HUDEP-2 (cell line): ENCODE results near the gene ORM2.

Experiments used
- DNase-seq, 76 experiments: peaks; one replicate each; lab custom pipeline; 2025; ENCODE audit not compliant: unreplicated experiment in 76 of 76; lab: John Stamatoyannopoulos, UW

Gene ORM2

GRCh38 chr9:114291886-114292590 lies 37.6 kb upstream of the ORM2 start:
- no peak for DNase-seq

GRCh38 chr9:114294664-114295063 lies 35.0 kb upstream of the ORM2 start:
- DNase-seq = no peak

GRCh38 chr9:114296338-114296737 lies 33.3 kb upstream of the ORM2 start:
- DNase-seq = no peak

- no peak for DNase-seq
These were observed 30.1 kb upstream of the ORM2 start for GRCh38 chr9:114299286-114300152.

GRCh38 chr9:114300153-114300845 lies 29.4 kb upstream of the ORM2 start:
- DNase-seq = no peak

GRCh38 chr9:114300846-114301797 lies 28.5 kb upstream of the ORM2 start:
- DNase-seq = no peak

GRCh38 chr9:114301798-114302565 lies 27.7 kb upstream of the ORM2 start:
- DNase-seq = no peak

- DNase-seq = no peak
These were observed 26.9 kb upstream of the ORM2 start for GRCh38 chr9:114302727-114303126.

- DNase-seq = no peak
These were observed 26.1 kb upstream of the ORM2 start for GRCh38 chr9:114303571-114303970.

- no peak for DNase-seq
These were observed 25.7 kb upstream of the ORM2 start for GRCh38 chr9:114303977-114304376.

- DNase-seq = no peak
These were observed 25.1 kb upstream of the ORM2 start for GRCh38 chr9:114304416-114305188.

- DNase-seq = no peak
These were observed 21.8 kb upstream of the ORM2 start for GRCh38 chr9:114307899-114308267.

- no peak for DNase-seq
These were observed 21.2 kb upstream of the ORM2 start for GRCh38 chr9:114308361-114308950.

- no peak for DNase-seq
These were observed 20.6 kb upstream of the ORM2 start for GRCh38 chr9:114309096-114309495.

- no peak for DNase-seq
These were observed 18.9 kb upstream of the ORM2 start for GRCh38 chr9:114310471-114311450.

GRCh38 chr9:114311571-114312512 lies 17.8 kb upstream of the ORM2 start:
- DNase-seq = no peak
